ENCODE results near the gene DTWD2.

GRCh38 chr5:118953652-118954005 lies 34.7 kb downstream of the DTWD2 start:
- no peak for TF ChIP-seq POLR2AphosphoS5 (IDR thresholded peaks at IDR 0.05; ENCODE audit: insufficient read depth in 1 of 2, low read depth in 1 of 2)
- TF ChIP-seq, protein P1, sequence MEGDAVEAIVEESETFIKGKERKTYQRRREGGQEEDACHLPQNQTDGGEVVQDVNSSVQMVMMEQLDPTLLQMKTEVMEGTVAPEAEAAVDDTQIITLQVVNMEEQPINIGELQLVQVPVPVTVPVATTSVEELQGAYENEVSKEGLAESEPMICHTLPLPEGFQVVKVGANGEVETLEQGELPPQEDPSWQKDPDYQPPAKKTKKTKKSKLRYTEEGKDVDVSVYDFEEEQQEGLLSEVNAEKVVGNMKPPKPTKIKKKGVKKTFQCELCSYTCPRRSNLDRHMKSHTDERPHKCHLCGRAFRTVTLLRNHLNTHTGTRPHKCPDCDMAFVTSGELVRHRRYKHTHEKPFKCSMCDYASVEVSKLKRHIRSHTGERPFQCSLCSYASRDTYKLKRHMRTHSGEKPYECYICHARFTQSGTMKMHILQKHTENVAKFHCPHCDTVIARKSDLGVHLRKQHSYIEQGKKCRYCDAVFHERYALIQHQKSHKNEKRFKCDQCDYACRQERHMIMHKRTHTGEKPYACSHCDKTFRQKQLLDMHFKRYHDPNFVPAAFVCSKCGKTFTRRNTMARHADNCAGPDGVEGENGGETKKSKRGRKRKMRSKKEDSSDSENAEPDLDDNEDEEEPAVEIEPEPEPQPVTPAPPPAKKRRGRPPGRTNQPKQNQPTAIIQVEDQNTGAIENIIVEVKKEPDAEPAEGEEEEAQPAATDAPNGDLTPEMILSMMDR (IDR thresholded peaks at IDR 0.05): no peak

All from vagina (tissue), 2 donors.